Osteocyte (in vitro differentiated cells): ENCODE results near the gene NUDT2. TPM values are rescaled to one million over a fixed set of nuclear protein-coding genes. Genes with fewer than 3 reads are reported as not detected.
A peak's percentile ranks its signal among the peaks of the same experiment; 100 is the strongest.

ENCODE experiments used
- DNase-seq: peaks from one replicate; pipeline ENCODE4 v3.0.0; 2021; ENCODE audit warnings: mixed read lengths; ENCODE audit not compliant: unreplicated experiment; ENCODE audit errors: extremely low spot score
- H3K27ac Mint-ChIP-seq: one replicate; pipeline ENCODE4 v1.8.0; 2021; ENCODE audit warnings: mild to moderate bottlenecking, mixed read lengths; ENCODE audit not compliant: unreplicated experiment
- H3K27me3 Mint-ChIP-seq: one replicate; pipeline ENCODE4 v1.8.0; 2021; ENCODE audit warnings: mixed read lengths; ENCODE audit not compliant: unreplicated experiment
- H3K36me3 Mint-ChIP-seq: one replicate; pipeline ENCODE4 v1.8.0; 2021; ENCODE audit warnings: mixed read lengths; ENCODE audit not compliant: unreplicated experiment
- H3K4me1 Mint-ChIP-seq: one replicate; pipeline ENCODE4 v1.8.0; 2021; ENCODE audit warnings: mixed read lengths; ENCODE audit not compliant: unreplicated experiment
- H3K4me3 Mint-ChIP-seq: one replicate; pipeline ENCODE4 v1.8.0; 2021; ENCODE audit warnings: mild to moderate bottlenecking, moderate library complexity, mixed read lengths; ENCODE audit not compliant: unreplicated experiment
- H3K9me3 Mint-ChIP-seq: one replicate; pipeline ENCODE4 v1.8.0; 2021; ENCODE audit warnings: mixed read lengths; ENCODE audit not compliant: unreplicated experiment
- total RNA-seq: library from RNA; stranded (reverse); gene quantifications from 2 replicates; pipeline ENCODE4 v1.2.1, GENCODE V29; 2021
- TF ChIP-seq, protein P1 (sequence below): fragments of 200-600 bp; sonication (generic); IDR thresholded peaks from 2 replicates; pipeline ENCODE4 v1.5.0; 2021; ENCODE audit warnings: antibody characterized with exemption, mild to moderate bottlenecking, moderate library complexity

Gene NUDT2
- total RNA-seq, 1 donor from 2014 or later = 24.1 TPM

DNA sequence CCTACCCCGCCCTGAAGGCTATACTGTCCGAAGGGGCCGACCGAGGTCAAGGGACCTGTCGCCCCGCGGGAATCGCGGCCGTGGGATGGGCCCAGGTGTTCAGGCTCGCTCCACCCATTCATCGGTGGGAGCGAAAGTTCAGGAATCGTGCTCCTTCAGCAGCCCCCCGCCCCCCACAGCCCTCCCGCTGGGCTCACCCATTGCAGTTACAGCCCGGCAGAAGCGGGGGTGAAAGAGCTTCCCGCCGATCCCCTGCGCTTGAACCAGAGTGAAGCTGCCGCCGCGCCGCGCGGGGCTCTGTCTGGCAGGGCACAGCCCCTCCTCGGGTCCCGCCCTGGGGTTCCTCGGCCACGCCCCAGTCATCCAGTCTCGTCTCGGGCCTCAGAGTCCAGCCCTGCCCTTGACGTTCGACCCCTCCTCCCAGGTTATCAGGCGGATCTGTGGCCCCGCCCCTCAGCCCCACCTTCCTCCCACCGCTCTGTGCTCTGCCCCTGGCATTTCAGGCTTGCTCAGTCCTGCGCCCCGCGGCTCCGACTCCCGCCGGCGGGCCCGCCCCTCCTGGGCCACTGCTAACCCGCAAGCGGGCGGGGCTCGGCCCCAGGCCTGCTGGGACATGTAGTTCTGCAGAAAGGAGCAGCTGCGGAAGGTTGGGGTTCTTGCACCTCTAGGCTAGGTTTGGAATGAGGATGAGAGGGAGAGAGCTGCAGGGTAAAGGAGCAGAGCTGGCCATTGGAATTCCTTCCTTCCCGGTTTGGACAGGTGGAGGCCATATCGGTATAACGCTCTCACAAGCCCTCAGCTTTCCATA lies 47.4 kb downstream of the NUDT2 start, which contains the start of gene MYORG:
Gene MYORG, minus strand, starts transcription at position 303 of the 808 bp plus-strand sequence. CDS start 3,955 bp downstream, outside the sequence.
- DNase-seq = peak; percentile 89
- TF ChIP-seq, protein P1, sequence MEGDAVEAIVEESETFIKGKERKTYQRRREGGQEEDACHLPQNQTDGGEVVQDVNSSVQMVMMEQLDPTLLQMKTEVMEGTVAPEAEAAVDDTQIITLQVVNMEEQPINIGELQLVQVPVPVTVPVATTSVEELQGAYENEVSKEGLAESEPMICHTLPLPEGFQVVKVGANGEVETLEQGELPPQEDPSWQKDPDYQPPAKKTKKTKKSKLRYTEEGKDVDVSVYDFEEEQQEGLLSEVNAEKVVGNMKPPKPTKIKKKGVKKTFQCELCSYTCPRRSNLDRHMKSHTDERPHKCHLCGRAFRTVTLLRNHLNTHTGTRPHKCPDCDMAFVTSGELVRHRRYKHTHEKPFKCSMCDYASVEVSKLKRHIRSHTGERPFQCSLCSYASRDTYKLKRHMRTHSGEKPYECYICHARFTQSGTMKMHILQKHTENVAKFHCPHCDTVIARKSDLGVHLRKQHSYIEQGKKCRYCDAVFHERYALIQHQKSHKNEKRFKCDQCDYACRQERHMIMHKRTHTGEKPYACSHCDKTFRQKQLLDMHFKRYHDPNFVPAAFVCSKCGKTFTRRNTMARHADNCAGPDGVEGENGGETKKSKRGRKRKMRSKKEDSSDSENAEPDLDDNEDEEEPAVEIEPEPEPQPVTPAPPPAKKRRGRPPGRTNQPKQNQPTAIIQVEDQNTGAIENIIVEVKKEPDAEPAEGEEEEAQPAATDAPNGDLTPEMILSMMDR = peak; percentile 4
- Mint-ChIP-seq H3K27me3 (peaks cover 3% of the 10 kb centered on the region), H3K4me3 (peak within 1 kb of the TSS; percentile 83), H3K36me3 (no peaks in the 10 kb centered on the region), H3K4me1 (peaks cover 16% of the 10 kb centered on the region), H3K9me3 (no peaks in the 10 kb centered on the region), H3K27ac (no peak within 1 kb of the TSS)

DNA sequence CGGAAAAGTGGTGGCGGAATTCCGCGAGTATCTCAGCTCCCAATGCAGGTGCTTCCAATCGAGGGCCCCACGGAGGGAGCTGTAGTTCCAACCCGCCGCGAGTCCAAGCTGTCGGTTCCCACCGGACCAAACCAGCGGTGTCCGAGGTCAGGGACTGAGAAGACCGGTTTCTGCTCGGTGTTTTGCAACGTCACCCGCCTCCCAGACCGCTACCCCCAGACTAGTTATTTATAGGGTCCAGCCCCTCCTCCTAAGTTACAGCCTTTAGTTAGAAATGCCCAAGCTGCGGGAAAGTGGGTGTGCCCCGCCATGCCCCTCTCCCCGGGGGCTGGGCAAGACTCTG lies 48.0 kb downstream of the NUDT2 start:
- H3K27me3 Mint-ChIP-seq = peaks cover 3% of the 10 kb centered on the region
- TF ChIP-seq, protein P1 = no peak
- H3K9me3 Mint-ChIP-seq = no peaks in the 10 kb centered on the region
- H3K27ac Mint-ChIP-seq = no peak overlapping the region
- peak overlapping the region; percentile 83 for H3K4me3 Mint-ChIP-seq
- peak; percentile 78 for DNase-seq
- H3K4me1 Mint-ChIP-seq = peaks cover 16% of the 10 kb centered on the region
- no peaks in the 10 kb centered on the region for H3K36me3 Mint-ChIP-seq

DNA sequence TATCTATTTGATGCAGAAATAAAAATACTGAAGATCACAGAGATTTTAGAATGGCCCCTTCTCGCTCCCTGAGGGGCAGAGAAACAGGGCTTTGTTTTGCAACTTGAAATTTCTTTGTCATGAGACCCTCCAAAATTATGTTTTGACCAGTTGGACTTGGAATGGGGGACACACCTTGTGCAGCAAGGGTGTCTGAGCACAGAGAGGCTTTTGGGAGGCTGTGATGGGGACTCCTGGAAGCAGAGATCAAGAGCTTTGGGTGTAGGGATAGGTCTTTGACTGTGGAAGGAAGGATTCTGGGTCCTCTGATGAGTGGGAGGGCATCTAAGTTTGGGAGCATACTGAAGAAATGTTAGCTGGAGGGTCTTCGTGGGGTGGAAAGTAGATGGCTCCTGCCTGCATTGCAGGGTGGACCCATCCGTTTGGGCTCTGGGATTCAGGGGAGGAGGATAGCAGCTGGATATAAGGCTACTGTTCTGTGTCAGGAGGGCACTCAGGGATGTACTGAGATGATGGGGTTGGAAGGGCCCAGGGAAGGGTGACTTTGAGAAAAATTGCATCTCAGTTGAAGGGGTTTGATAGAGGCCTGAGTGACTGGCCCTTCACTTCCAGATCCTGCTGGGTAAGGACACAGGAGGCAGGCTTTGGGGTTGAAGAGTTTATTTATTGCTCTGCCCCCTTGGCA lies 49.1 kb downstream of the NUDT2 start:
- Mint-ChIP-seq H3K4me3 (no peak overlapping the region), H3K27ac (no peak overlapping the region), H3K36me3 (no peaks in the 10 kb centered on the region), H3K4me1 (peaks cover 16% of the 10 kb centered on the region), H3K27me3 (peaks cover 8% of the 10 kb centered on the region), H3K9me3 (no peaks in the 10 kb centered on the region)
- TF ChIP-seq, protein P1 = no peak
- no peak for DNase-seq

DNA sequence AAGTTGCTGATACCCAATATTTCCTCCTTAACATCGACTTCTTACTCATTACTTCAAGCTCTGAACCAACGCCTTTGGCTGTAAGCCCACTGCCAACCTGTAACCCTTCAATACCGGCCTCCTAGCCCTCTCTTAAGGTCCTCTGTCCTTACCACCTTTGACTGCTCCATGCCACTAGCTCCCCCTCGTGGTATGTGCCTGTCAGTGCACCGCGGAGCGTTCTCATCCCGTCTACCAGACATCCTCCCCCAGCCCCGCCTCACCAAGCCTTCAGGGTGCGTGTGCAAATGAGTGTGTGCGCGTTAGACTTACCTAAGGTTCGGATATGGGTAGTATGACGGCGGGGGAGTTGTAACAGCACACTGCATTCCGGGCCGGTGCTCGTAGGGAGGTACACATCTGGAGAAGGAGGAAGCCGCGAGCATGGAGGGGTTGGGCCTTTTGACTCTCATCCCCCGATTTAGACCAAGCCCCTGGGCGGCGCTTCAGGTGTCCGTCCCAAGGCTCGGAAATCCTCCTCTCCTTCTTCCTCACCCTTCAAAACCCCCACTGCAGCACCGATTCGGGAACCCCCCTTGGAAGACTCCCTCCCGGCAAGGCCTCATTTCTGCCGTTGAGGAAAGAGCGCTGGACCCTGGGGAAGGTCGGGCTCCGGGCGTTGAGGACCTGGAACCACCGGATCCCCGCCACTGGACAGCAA lies 50.1 kb downstream of the NUDT2 start:
- peaks cover 16% of the 10 kb centered on the region for H3K4me1 Mint-ChIP-seq
- peaks cover 18% of the 10 kb centered on the region for H3K27me3 Mint-ChIP-seq
- H3K36me3 Mint-ChIP-seq = no peaks in the 10 kb centered on the region
- H3K9me3 Mint-ChIP-seq = no peaks in the 10 kb centered on the region
- TF ChIP-seq, protein P1 = peak; percentile 90
- H3K27ac Mint-ChIP-seq = no peak overlapping the region
- peak overlapping the region; percentile 63 for H3K4me3 Mint-ChIP-seq
- DNase-seq = peak; percentile 91
